ENCODE results near the gene XXYLT1. TPM values are rescaled to one million over a fixed set of nuclear protein-coding genes. Genes with fewer than 3 reads are reported as not detected.
A peak's percentile ranks its signal among the peaks of the same experiment; 100 is the strongest.

XXYLT1 gene
- total RNA-seq, 1 donor from 2014 or later = 16.4 TPM

DNA sequence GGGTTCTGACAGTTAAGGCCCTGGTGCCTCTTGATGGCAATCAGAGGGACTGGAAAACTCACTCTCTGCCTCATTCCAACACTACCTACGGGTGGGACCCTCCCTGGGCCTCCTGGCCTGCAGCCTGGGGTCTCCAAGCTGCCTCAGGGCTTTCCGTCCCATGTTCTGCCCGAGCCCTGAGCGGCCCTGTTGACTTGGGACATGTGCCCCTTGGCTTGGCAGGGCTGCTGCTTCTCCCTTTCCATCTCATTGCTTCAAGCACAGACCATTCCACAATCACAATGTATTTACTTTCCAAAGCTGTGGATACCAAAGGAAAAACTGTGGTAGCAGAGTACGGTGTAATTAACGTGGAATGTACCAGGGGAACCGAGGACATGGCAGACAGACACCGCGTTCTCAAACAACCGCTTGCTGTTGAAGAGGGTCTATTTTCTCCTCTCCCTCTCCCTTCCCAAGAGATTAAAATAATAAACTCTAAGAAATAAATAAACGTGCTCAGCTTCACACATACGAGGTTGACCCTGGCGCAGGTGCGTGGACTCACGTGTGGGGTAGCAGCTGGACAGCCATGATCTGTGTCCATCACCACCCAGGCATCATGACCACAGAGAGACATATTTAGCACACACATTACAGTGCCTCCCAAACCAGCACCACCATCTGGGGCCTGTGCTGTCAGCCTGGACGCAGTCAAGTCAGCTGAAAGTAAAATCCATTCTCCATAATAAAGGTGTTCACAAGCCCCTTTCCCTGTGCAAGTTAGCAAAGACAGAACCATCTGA is 172.0 kb downstream of the XXYLT1 start:
- Histone ChIP-seq H3K9me3 (ENCODE audit: low read depth) (no peaks in the 10 kb centered on the region), H3K27me3 (no peaks in the 10 kb centered on the region), H3F3A (ENCODE audit: low read depth) (no peaks in the 10 kb centered on the region), H4K20me1 (ENCODE audit: low read depth) (no peaks in the 10 kb centered on the region), H3K4me2 (no peak overlapping the region), H3K4me1 (no peaks in the 10 kb centered on the region), H3K79me2 (ENCODE audit: low read depth) (no peaks in the 10 kb centered on the region), H3K27ac (no peak overlapping the region), H3K9ac (no peak overlapping the region), H2AFZ (replicated peaks) (no peak overlapping the region), H3K36me3 (no peaks in the 10 kb centered on the region), H3K4me3 (no peak overlapping the region)
- Mint-ChIP-seq H3K9me3 (peaks cover 5% of the 10 kb centered on the region), H3K4me1 (peaks cover 50% of the 10 kb centered on the region), H3K27me3 (ENCODE audit: insufficient read depth, low read depth) (no peaks in the 10 kb centered on the region), H3K4me3 (no peak overlapping the region), H3K27ac (no peak overlapping the region), H3K36me3 (peaks cover 7% of the 10 kb centered on the region)
- TF ChIP-seq, protein P1, sequence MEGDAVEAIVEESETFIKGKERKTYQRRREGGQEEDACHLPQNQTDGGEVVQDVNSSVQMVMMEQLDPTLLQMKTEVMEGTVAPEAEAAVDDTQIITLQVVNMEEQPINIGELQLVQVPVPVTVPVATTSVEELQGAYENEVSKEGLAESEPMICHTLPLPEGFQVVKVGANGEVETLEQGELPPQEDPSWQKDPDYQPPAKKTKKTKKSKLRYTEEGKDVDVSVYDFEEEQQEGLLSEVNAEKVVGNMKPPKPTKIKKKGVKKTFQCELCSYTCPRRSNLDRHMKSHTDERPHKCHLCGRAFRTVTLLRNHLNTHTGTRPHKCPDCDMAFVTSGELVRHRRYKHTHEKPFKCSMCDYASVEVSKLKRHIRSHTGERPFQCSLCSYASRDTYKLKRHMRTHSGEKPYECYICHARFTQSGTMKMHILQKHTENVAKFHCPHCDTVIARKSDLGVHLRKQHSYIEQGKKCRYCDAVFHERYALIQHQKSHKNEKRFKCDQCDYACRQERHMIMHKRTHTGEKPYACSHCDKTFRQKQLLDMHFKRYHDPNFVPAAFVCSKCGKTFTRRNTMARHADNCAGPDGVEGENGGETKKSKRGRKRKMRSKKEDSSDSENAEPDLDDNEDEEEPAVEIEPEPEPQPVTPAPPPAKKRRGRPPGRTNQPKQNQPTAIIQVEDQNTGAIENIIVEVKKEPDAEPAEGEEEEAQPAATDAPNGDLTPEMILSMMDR (IDR thresholded peaks at IDR 0.05) = no peak
- TF ChIP-seq EZH2 (IDR thresholded peaks at IDR 0.05) (no peak), EZH2phosphoT487 (IDR thresholded peaks at IDR 0.05) (no peak)
- DNase-seq (ENCODE audit: low spot score) = no peak

DNA sequence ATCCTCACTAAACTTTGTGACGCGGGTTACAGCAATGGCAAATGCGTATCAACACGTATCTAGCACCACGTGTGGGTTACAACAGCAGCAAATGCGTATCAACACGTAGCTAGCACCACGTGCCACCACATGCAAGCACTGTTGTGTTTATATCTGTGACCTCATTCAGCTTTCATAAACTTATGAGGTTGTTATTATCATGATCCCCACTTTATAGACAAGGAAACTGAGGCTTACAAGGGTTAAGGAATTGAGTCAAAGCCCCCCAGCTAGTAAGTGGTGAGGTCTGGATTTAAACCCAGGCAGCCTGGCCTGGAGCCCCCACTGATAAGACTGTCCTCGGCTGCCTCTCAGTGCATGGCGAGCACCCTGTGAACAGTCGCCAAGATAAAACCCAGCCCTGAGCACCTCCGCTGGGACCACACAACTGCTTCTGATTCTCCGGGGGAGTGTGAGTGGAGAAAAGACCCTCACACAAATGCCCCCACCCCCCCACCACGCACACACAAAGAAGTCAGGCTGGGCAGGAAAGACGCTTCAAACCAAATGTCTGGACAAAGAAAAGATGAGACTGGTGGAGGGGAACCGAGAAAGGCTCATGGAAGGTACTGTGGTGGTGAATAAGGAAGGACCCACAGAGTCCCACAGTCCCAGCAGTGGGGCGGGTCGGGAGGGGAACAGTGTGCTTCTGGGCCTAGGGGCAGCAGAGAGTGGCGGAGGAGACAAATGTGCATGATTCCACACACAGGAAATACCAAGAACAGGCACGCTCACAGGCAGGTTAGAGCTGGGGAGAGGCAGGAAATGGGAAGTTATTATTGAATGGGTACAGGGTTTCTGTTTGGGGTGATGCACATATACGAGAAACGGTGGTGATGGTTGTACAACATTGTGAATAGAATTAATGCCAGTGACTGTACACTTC is 173.4 kb downstream of the XXYLT1 start:
- no peak for DNase-seq (ENCODE audit: low spot score)
- Histone ChIP-seq H3K4me2 (no peak overlapping the region), H3K4me1 (no peaks in the 10 kb centered on the region), H2AFZ (replicated peaks) (no peak overlapping the region), H3K36me3 (no peaks in the 10 kb centered on the region), H3F3A (ENCODE audit: low read depth) (no peaks in the 10 kb centered on the region), H3K9ac (no peak overlapping the region), H3K79me2 (ENCODE audit: low read depth) (no peaks in the 10 kb centered on the region), H3K4me3 (no peak overlapping the region), H3K27ac (no peak overlapping the region), H3K27me3 (no peaks in the 10 kb centered on the region), H3K9me3 (ENCODE audit: low read depth) (no peaks in the 10 kb centered on the region), H4K20me1 (ENCODE audit: low read depth) (no peaks in the 10 kb centered on the region)
- H3K4me1 Mint-ChIP-seq = peaks cover 44% of the 10 kb centered on the region
- H3K27me3 Mint-ChIP-seq (ENCODE audit: insufficient read depth, low read depth) = no peaks in the 10 kb centered on the region
- H3K9me3 Mint-ChIP-seq = peaks cover 5% of the 10 kb centered on the region
- H3K4me3 Mint-ChIP-seq = no peak overlapping the region
- peaks cover 7% of the 10 kb centered on the region for H3K36me3 Mint-ChIP-seq
- TF ChIP-seq EZH2phosphoT487 (IDR thresholded peaks at IDR 0.05) = no peak
- TF ChIP-seq, protein P1 (IDR thresholded peaks at IDR 0.05) = no peak
- TF ChIP-seq EZH2 (IDR thresholded peaks at IDR 0.05) = no peak
- peak overlapping the region; percentile 86 for H3K27ac Mint-ChIP-seq

DNA sequence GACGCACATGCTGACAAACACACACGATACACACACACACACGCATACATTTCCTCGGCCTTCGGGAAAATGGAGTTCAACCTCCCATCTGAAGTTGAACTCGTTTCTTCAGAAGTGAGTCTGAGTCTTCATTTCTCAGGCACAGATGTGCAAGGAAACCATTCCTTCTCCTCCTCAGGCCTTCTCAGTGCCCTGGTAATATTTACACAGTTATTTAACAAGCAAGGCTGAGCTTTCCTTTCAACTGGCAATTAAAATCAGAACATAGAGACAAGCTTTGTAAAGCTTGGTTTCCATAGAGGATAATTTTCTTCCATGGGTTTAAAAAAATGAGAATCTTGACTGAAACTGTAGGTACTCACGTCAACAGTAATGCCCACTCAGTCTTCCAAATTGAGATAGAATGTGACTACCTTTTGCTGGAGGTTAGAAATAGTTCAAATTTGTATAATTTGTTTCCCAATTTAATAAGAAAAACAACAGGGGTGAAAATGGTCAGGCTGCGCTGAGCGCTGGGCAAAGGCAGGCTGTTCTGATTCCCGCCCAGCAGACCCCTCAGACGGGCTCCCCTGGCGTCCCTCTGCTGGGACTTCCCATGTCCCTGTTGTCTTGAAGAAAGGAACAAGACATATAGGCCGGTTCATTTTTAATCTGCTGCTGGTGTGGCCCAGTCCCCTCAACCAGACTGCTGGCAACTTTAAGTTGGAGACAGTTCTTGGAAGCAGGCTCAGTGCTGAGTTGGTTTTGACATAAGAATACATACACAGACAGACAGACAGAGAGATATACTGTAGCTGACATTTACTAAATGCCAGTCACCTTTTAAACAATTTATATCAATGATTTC is 174.3 kb downstream of the XXYLT1 start:
- H3K4me2 ChIP-seq = no peak overlapping the region
- no peak for TF ChIP-seq EZH2 (IDR thresholded peaks at IDR 0.05)
- TF ChIP-seq, protein P1 (IDR thresholded peaks at IDR 0.05) = no peak
- no peak for TF ChIP-seq EZH2phosphoT487 (IDR thresholded peaks at IDR 0.05)
- peaks cover 4% of the 10 kb centered on the region for H3K36me3 Mint-ChIP-seq
- no peaks in the 10 kb centered on the region for H3K9me3 ChIP-seq (ENCODE audit: low read depth)
- no peak overlapping the region for H2AFZ ChIP-seq (replicated peaks)
- H3K9ac ChIP-seq = no peak overlapping the region
- H3K27ac ChIP-seq = no peak overlapping the region
- H3K4me1 ChIP-seq = no peaks in the 10 kb centered on the region
- H3K27me3 ChIP-seq = no peaks in the 10 kb centered on the region
- H3K27me3 Mint-ChIP-seq (ENCODE audit: insufficient read depth, low read depth) = no peaks in the 10 kb centered on the region
- peaks cover 42% of the 10 kb centered on the region for H3K4me1 Mint-ChIP-seq
- no peaks in the 10 kb centered on the region for H3K36me3 ChIP-seq
- H3K4me3 ChIP-seq = no peak overlapping the region
- peak overlapping the region; percentile 86 for H3K27ac Mint-ChIP-seq
- H3K9me3 Mint-ChIP-seq = peaks cover 5% of the 10 kb centered on the region
- no peaks in the 10 kb centered on the region for H4K20me1 ChIP-seq (ENCODE audit: low read depth)
- DNase-seq (ENCODE audit: low spot score) = no peak
- H3F3A ChIP-seq (ENCODE audit: low read depth) = no peaks in the 10 kb centered on the region
- no peak overlapping the region for H3K4me3 Mint-ChIP-seq
- H3K79me2 ChIP-seq (ENCODE audit: low read depth) = no peaks in the 10 kb centered on the region
